SU-DHL-6 (cell line): ENCODE results near the gene SIK3.

Source experiments
- H2AFZ ChIP-seq: fragments of 200-600 bp; sonication (generic); 2 replicates; pipeline ENCODE4 v1.6.1; 2014; ENCODE audit warnings: low read depth, mild to moderate bottlenecking, moderate library complexity, mixed read lengths, antibody characterized with exemption, low read length; ENCODE audit not compliant: severe bottlenecking
- H3F3A ChIP-seq: fragments of 200-600 bp; shearing (Covaris generic); 2 replicates; pipeline ENCODE4 v1.6.0; 2016; ENCODE audit warnings: antibody characterized with exemption, mild to moderate bottlenecking; ENCODE audit not compliant: insufficient read depth
- H3K27ac ChIP-seq: fragments of 200-600 bp; sonication (generic); 2 replicates; pipeline ENCODE4 v1.5.1; 2016; ENCODE audit warnings: low read depth, mild to moderate bottlenecking, low read length, moderate library complexity, mixed read lengths
- H3K27me3 ChIP-seq: fragments of 200-600 bp; sonication (generic), shearing (Covaris generic); 2 replicates; pipeline ENCODE4 v1.6.0; 2014; ENCODE audit warnings: mild to moderate bottlenecking, low read length
- H3K36me3 ChIP-seq: fragments of 200-600 bp; sonication (generic); 2 replicates; pipeline ENCODE4 v1.6.1; 2014; ENCODE audit warnings: mild to moderate bottlenecking, low read length, mixed read lengths
- H3K4me2 ChIP-seq: fragments of 300-600, 200-600 bp; shearing (Covaris generic), sonication (generic); 2 replicates; pipeline ENCODE4 v1.6.0; 2014; ENCODE audit warnings: low read length, low read depth, mild to moderate bottlenecking; ENCODE audit not compliant: poor library complexity, severe bottlenecking
- H3K4me3 ChIP-seq: fragments of 200-600 bp; sonication (generic); 2 replicates; pipeline ENCODE4 v1.5.1; 2014; ENCODE audit warnings: antibody characterized with exemption, low read length, mild to moderate bottlenecking, mixed read lengths; ENCODE audit not compliant: insufficient read depth, poor library complexity, severe bottlenecking
- H3K79me2 ChIP-seq: fragments of 200-600 bp; sonication (generic); 2 replicates; pipeline ENCODE4 v1.6.1; 2014; ENCODE audit warnings: mild to moderate bottlenecking, low read length, moderate library complexity; ENCODE audit not compliant: insufficient read depth
- H3K9ac ChIP-seq: fragments of 200-600 bp; sonication (generic); 2 replicates; pipeline ENCODE4 v1.7.0; 2014; ENCODE audit warnings: mild to moderate bottlenecking, low read length
- H3K9me2 ChIP-seq: fragments of 200-600 bp; sonication (generic); replicated peaks from 2 replicates; pipeline ENCODE4 v1.6.1; 2014; ENCODE audit warnings: low read length; ENCODE audit not compliant: insufficient read depth
- H3K9me3 ChIP-seq: fragments of 200-600 bp; sonication (generic); 2 replicates; pipeline ENCODE4 v1.6.1; 2014; ENCODE audit warnings: low read length, mixed read lengths; ENCODE audit not compliant: insufficient read depth
- H4K20me1 ChIP-seq: fragments of 200-600 bp; sonication (generic); 2 replicates; pipeline ENCODE4 v1.6.1; 2014; ENCODE audit warnings: low read depth, mild to moderate bottlenecking, antibody characterized with exemption, low read length, moderate library complexity, mixed read lengths
- CTCF ChIP-seq: fragments of 200-600 bp; sonication (generic); IDR thresholded peaks from one replicate; pipeline ENCODE4 v1.5.1; 2017; ENCODE audit warnings: antibody characterized with exemption, mild to moderate bottlenecking, low read length, moderate library complexity; ENCODE audit not compliant: insufficient read depth, poor library complexity, severe bottlenecking
- EZH2phosphoT487 ChIP-seq: fragments of 200-600 bp; sonication (generic), shearing (Covaris generic); conservative IDR thresholded peaks from 2 replicates; pipeline ENCODE4 v1.6.1; 2018; ENCODE audit warnings: mild to moderate bottlenecking, antibody characterized with exemption, low read length, moderate library complexity, mixed read lengths

The SIK3 gene

GRCh38 chr11:117092951-117093590 is 5.2 kb downstream of the SIK3 start:
- no peak overlapping the region for H2AFZ ChIP-seq
- no peak overlapping the region for H3K4me3 ChIP-seq
- no peaks in the 10 kb centered on the region for H3K9me2 ChIP-seq
- no peak for TF ChIP-seq CTCF
- no peak for TF ChIP-seq EZH2phosphoT487
- peaks cover 7% of the 10 kb centered on the region for H3F3A ChIP-seq
- H3K9ac ChIP-seq: no peak overlapping the region
- peaks cover 5% of the 10 kb centered on the region; the same call in 1 of the 2 replicates for H4K20me1 ChIP-seq
- H3K4me2 ChIP-seq: no peak overlapping the region
- H3K27me3 ChIP-seq: no peaks in the 10 kb centered on the region
- H3K36me3 ChIP-seq: no peaks in the 10 kb centered on the region
- H3K79me2 ChIP-seq: peaks cover 80% of the 10 kb centered on the region
- no peaks in the 10 kb centered on the region for H3K9me3 ChIP-seq
- H3K27ac ChIP-seq: no peak overlapping the region

- peaks cover 5% of the 10 kb centered on the region; the same call in 1 of the 2 replicates for H4K20me1 ChIP-seq
- TF ChIP-seq EZH2phosphoT487: no peak
- TF ChIP-seq CTCF: no peak
- no peak overlapping the region for H3K9ac ChIP-seq
- no peaks in the 10 kb centered on the region for H3K27me3 ChIP-seq
- no peak overlapping the region for H2AFZ ChIP-seq
- H3K4me2 ChIP-seq: no peak overlapping the region
- no peaks in the 10 kb centered on the region for H3K9me2 ChIP-seq
- H3F3A ChIP-seq: peaks cover 7% of the 10 kb centered on the region
- no peak overlapping the region for H3K4me3 ChIP-seq
- no peak overlapping the region for H3K27ac ChIP-seq
- H3K79me2 ChIP-seq: peaks cover 77% of the 10 kb centered on the region
- no peaks in the 10 kb centered on the region for H3K9me3 ChIP-seq
- H3K36me3 ChIP-seq: no peaks in the 10 kb centered on the region
Measured at GRCh38 chr11:117091753-117092477, 6.3 kb downstream of the SIK3 start.

- peaks cover 71% of the 10 kb centered on the region for H3K79me2 ChIP-seq
- no peak overlapping the region for H2AFZ ChIP-seq
- no peaks in the 10 kb centered on the region for H3K9me3 ChIP-seq
- H3K4me2 ChIP-seq: no peak overlapping the region
- no peak overlapping the region for H3K4me3 ChIP-seq
- H3F3A ChIP-seq: no peaks in the 10 kb centered on the region
- H4K20me1 ChIP-seq: no peaks in the 10 kb centered on the region; the same call in 1 of the 2 replicates
- no peak for TF ChIP-seq EZH2phosphoT487
- no peak for TF ChIP-seq CTCF
- no peak overlapping the region for H3K27ac ChIP-seq
- H3K36me3 ChIP-seq: no peaks in the 10 kb centered on the region
- no peaks in the 10 kb centered on the region for H3K27me3 ChIP-seq
- no peak overlapping the region for H3K9ac ChIP-seq
- no peaks in the 10 kb centered on the region for H3K9me2 ChIP-seq
Measured at GRCh38 chr11:117090111-117090706, 8.0 kb downstream of the SIK3 start.
